HEK293 (cell line): ENCODE measurements around the gene DAP.

Source experiments
- CTCF ChIA-PET: fragments of 350-600 bp; formaldehyde crosslinking; extraction: SDS; loops from one replicate; lab custom pipeline; 2021; ENCODE audit warnings: antibody characterized with exemption; lab: Yijun Ruan, JAX
- POLR2A ChIA-PET: fragments of 300-600 bp; formaldehyde crosslinking; extraction: SDS; loops from one replicate; lab custom pipeline; 2020; ENCODE audit warnings: antibody characterized with exemption, inconsistent platforms; lab: Yijun Ruan, JAX
- H3K27ac ChIP-seq: fragments of 200-500 bp; sonication (Bioruptor generic); 2 replicates; pipeline ENCODE4 v1.5.1; 2014; ENCODE audit warnings: low read depth, low read length, control low read depth, inconsistent platforms; ENCODE audit errors: extremely low read depth
- H3K36me3 ChIP-seq, 2 experiments: fragments of 200-500 bp in 1 of 2; sonication (Bioruptor generic) in 1 of 2; 1 replicate in 1 of 2; 2 replicates in 1 of 2; pipeline ENCODE4 v1.5.1; 2014 to 2017; ENCODE audit warnings: inconsistent platforms in 2 of 2, low read length in 2 of 2; ENCODE audit not compliant: control insufficient read depth in 2 of 2, insufficient read depth in 1 of 2
- H3K4me1 ChIP-seq: fragments of 200-500 bp; sonication (Bioruptor generic); 2 replicates; pipeline ENCODE4 v1.5.1; 2014; ENCODE audit warnings: mild to moderate bottlenecking, low read length, inconsistent platforms; ENCODE audit not compliant: control insufficient read depth, insufficient read depth
- H3K4me3 ChIP-seq: 2 replicates; pipeline ENCODE4 v1.5.1; 2011; ENCODE audit warnings: low read depth, mild to moderate bottlenecking, control low read depth, low read length, moderate library complexity
- H3K9me3 ChIP-seq: fragments of 200-500 bp; sonication (Bioruptor generic); 2 replicates; pipeline ENCODE4 v1.5.1; 2014; ENCODE audit warnings: low read depth, low read length, inconsistent platforms; ENCODE audit not compliant: control insufficient read depth, insufficient read depth
- BCL11A ChIP-seq: fragments of 450-650 bp; formaldehyde crosslinking; IDR thresholded peaks from 2 replicates; pipeline ENCODE4 v1.5.1; 2016; ENCODE audit warnings: low read depth, missing biosample characterization, missing genetic modification characterization
- CTCF ChIP-seq: fragments of 450-650 bp; formaldehyde crosslinking; IDR thresholded peaks from 2 replicates; pipeline ENCODE4 v1.5.1; 2016; ENCODE audit warnings: missing biosample characterization, missing genetic modification characterization
- KLF1 ChIP-seq: fragments of 450-650 bp; formaldehyde crosslinking; IDR thresholded peaks from 2 replicates; pipeline ENCODE4 v1.5.1; 2016; ENCODE audit warnings: missing biosample characterization, missing genetic modification characterization
- PATZ1 ChIP-seq: fragments of 450-650 bp; formaldehyde crosslinking; IDR thresholded peaks from 2 replicates; pipeline ENCODE4 v1.5.1; 2016; ENCODE audit warnings: missing biosample characterization, missing genetic modification characterization
- TRIM28 ChIP-seq: IDR thresholded peaks from 2 replicates; pipeline ENCODE4 v1.6.1; 2011; ENCODE audit warnings: low read length, control low read depth, borderline replicate concordance
- ZNF174 ChIP-seq: fragments of 450-650 bp; formaldehyde crosslinking; IDR thresholded peaks from 2 replicates; pipeline ENCODE4 v1.5.0; 2017; ENCODE audit warnings: missing biosample characterization, mild to moderate bottlenecking, missing genetic modification characterization
- ZNF202 ChIP-seq: fragments of 450-650 bp; formaldehyde crosslinking; IDR thresholded peaks from 2 replicates; pipeline ENCODE4 v1.5.1; 2016; ENCODE audit warnings: missing biosample characterization, missing genetic modification characterization, borderline replicate concordance
- ZNF280D ChIP-seq: fragments of 450-650 bp; formaldehyde crosslinking; IDR thresholded peaks from 2 replicates; pipeline ENCODE4 v1.5.1; 2016; ENCODE audit warnings: missing biosample characterization, missing genetic modification characterization
- ZNF335 ChIP-seq: fragments of 450-650 bp; formaldehyde crosslinking; conservative IDR thresholded peaks from 2 replicates; pipeline ENCODE4 v1.5.1; 2016; ENCODE audit warnings: missing biosample characterization, missing genetic modification characterization
- ZNF362 ChIP-seq: fragments of 450-650 bp; formaldehyde crosslinking; IDR thresholded peaks from 2 replicates; pipeline ENCODE4 v1.5.1; 2016; ENCODE audit warnings: missing biosample characterization, missing genetic modification characterization
- ZNF529 ChIP-seq: fragments of 450-650 bp; formaldehyde crosslinking; IDR thresholded peaks from 2 replicates; pipeline ENCODE4 v1.5.1; 2017; ENCODE audit warnings: missing genetic modification characterization, missing biosample characterization; ENCODE audit not compliant: insufficient replicate concordance
- ZNF596 ChIP-seq: fragments of 450-650 bp; IDR thresholded peaks from 2 replicates; pipeline ENCODE4 v1.5.0; 2018; ENCODE audit warnings: missing biosample characterization, mild to moderate bottlenecking, missing genetic modification characterization, moderate library complexity
- ZNF626 ChIP-seq: fragments of 450-650 bp; sonication (Bioruptor Pico); formaldehyde crosslinking; IDR thresholded peaks from 2 replicates; pipeline ENCODE4 v1.5.1; 2018; ENCODE audit warnings: missing biosample characterization, missing genetic modification characterization, inconsistent platforms
- TF ChIP-seq, protein P1 (sequence below): fragments of 450-650 bp; formaldehyde crosslinking; IDR thresholded peaks from 2 replicates; pipeline ENCODE4 v1.5.1; 2017; ENCODE audit warnings: missing biosample characterization, missing genetic modification characterization

Gene DAP

DNA sequence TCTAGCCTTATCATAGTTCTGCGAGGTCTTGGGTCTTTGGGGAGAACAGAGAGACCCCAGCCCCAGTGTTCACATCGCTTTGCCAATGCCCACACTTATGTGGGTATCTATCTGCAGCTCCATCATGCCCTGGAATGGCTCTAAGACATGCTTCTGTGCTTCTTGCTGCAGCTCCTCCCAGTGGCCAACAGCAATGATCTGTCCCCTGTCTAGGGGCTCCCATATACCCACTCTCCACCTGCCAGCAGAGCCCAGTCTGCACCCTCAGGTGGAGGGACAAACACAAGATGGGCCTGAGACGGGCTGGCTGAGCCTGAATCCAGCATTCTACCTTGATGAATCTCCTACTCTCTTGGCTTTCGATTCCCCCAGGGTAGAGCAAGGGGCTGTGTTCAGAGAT lies 14.6 kb upstream of the DAP start (continued):
- no peak for TF ChIP-seq BCL11A (tag by site-specific recombination)
- no peak for TF ChIP-seq CTCF (tag by site-specific recombination)
- no peak for TF ChIP-seq ZNF596
- TF ChIP-seq ZNF362 = no peak
- no peak for TF ChIP-seq ZNF529 (tag by site-specific recombination)

GRCh38 chr5:10772901-10773585 lies 12.0 kb upstream of the DAP start:
- no peaks in the 10 kb centered on the region for H3K9me3 ChIP-seq
- CTCF ChIA-PET = interaction anchor here (1.3 kb wide), 1 partner anchor 9 kb away, joined by 4 read pairs; no protein-coding TSS in a partner anchor
- POLR2A ChIA-PET = no interaction called here
- TF ChIP-seq PATZ1 = no peak
- TF ChIP-seq ZNF202 = no peak
- TF ChIP-seq ZNF174 = no peak
- no peak for TF ChIP-seq ZNF335
- TF ChIP-seq KLF1 (tag by site-specific recombination) = no peak
- TF ChIP-seq ZNF280D (tag by site-specific recombination) = no peak
- TF ChIP-seq TRIM28 = no peak
- TF ChIP-seq ZNF596 = no peak
- TF ChIP-seq, protein P1, sequence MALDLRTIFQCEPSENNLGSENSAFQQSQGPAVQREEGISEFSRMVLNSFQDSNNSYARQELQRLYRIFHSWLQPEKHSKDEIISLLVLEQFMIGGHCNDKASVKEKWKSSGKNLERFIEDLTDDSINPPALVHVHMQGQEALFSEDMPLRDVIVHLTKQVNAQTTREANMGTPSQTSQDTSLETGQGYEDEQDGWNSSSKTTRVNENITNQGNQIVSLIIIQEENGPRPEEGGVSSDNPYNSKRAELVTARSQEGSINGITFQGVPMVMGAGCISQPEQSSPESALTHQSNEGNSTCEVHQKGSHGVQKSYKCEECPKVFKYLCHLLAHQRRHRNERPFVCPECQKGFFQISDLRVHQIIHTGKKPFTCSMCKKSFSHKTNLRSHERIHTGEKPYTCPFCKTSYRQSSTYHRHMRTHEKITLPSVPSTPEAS (tag by site-specific recombination) = no peak
- no peak for TF ChIP-seq ZNF626 (tag by site-specific recombination)
- TF ChIP-seq, all 188 proteins: peak for 0
- Histone ChIP-seq H3K36me3 (no peaks in the 10 kb centered on the region), H3K4me1 (no peaks in the 10 kb centered on the region), H3K4me3 (no peak overlapping the region), H3K27ac (no peak overlapping the region)
